ENCODE results near the gene NRBF2.

- TF ChIP-seq CTCF (IDR thresholded peaks at IDR 0.05) (no peak), POLR2A (IDR thresholded peaks at IDR 0.05) (no peak)
Observed at GRCh38 chr10:63106111-63106755, 26.9 kb upstream of the NRBF2 start.
